Ectodermal cell (in vitro differentiated cells): ENCODE results near the gene RNF128.
"Not testable (repeated sequence)": the region's sequence is repeated elsewhere in the genome, so short reads cannot be mapped to it uniquely, and the experiment has no call there.

Experiments
- H3K27ac ChIP-seq: 2 replicates; pipeline ENCODE4 v1.7.0; 2013; ENCODE audit warnings: mild to moderate bottlenecking, low read depth, low read length; ENCODE audit not compliant: insufficient read depth, poor library complexity, severe bottlenecking
- H3K27me3 ChIP-seq: 2 replicates; pipeline ENCODE4 v1.7.0; 2013; ENCODE audit warnings: mild to moderate bottlenecking, low read length; ENCODE audit not compliant: insufficient read depth, control insufficient read depth, poor library complexity, severe bottlenecking
- H3K36me3 ChIP-seq: one replicate; pipeline ENCODE4 v1.7.0; 2013; ENCODE audit warnings: low read length; ENCODE audit not compliant: control insufficient read depth, insufficient read depth
- H3K4me1 ChIP-seq: one replicate; pipeline ENCODE4 v1.7.0; 2013; ENCODE audit warnings: low read length; ENCODE audit not compliant: control insufficient read depth, insufficient read depth
- H3K4me3 ChIP-seq: 2 replicates; pipeline ENCODE4 v1.7.0; 2013; ENCODE audit warnings: low read depth, low read length, control low read depth; ENCODE audit not compliant: insufficient read depth
- H3K9me3 ChIP-seq: 2 replicates; pipeline ENCODE4 v1.7.0; 2013; ENCODE audit warnings: mild to moderate bottlenecking, low read length, moderate library complexity; ENCODE audit not compliant: control insufficient read depth
- WGBS, 2 experiments: methylation state at CpG; one replicate each; pipeline ENCODE4 v1.1.7; 2013; ENCODE audit warnings: missing lambda C conversion rate in 2 of 2; 5-methylcytosine and 5-hydroxymethylcytosine counted together

The RNF128 gene

DNA sequence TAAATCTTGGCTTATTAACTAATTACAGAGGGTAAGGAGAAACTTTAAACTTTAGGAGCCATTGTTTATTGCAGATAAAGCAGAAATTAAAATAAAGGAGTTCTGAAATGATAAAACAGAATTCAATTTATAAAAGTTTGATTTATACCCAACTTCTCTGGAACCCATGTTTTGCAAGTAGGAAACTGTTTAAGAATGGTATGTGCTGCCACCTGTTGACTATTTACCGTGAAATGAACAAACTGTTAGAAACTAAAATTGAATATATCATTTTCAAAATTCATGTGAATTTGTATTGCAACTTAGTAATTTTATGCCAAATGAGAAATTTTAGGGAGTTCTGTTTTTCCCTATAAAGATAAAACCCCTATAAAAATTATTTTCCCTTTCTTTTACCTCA is 65.0 kb downstream of the RNF128 start:
- no CpG with 5 or more reads among the region's 1 CpG for WGBS, 2 experiments
- Histone ChIP-seq H3K4me3 (no peak overlapping the region), H3K36me3 (no peaks in the 10 kb centered on the region), H3K9me3 (no peaks in the 10 kb centered on the region), H3K4me1 (no peaks in the 10 kb centered on the region), H3K27me3 (no peaks in the 10 kb centered on the region), H3K27ac (no peak overlapping the region)

DNA sequence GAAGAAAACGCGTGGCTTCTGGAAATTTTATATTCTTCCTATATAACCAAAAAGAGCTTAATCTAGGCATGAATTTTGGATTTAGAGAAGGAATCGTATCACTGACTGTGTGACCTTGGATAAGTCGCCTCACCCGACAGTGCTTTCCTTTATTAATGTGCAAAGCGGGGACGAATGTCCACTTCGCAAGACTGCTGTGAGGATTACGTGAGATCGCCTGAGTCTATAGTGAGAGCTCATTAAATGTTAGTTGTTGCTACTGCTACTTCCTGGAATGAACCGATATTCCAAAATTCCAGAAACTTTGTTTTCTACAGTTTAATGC is 75.5 kb downstream of the RNF128 start:
- Histone ChIP-seq H3K9me3 (no peaks in the 10 kb centered on the region), H3K27me3 (peaks cover 43% of the 10 kb centered on the region), H3K27ac (no peak overlapping the region), H3K4me3 (peak overlapping the region; percentile 49), H3K36me3 (no peaks in the 10 kb centered on the region), H3K4me1 (no peaks in the 10 kb centered on the region)
- 9% methylated on average over 9 of the region's 11 CpGs for WGBS, 2 experiments

DNA sequence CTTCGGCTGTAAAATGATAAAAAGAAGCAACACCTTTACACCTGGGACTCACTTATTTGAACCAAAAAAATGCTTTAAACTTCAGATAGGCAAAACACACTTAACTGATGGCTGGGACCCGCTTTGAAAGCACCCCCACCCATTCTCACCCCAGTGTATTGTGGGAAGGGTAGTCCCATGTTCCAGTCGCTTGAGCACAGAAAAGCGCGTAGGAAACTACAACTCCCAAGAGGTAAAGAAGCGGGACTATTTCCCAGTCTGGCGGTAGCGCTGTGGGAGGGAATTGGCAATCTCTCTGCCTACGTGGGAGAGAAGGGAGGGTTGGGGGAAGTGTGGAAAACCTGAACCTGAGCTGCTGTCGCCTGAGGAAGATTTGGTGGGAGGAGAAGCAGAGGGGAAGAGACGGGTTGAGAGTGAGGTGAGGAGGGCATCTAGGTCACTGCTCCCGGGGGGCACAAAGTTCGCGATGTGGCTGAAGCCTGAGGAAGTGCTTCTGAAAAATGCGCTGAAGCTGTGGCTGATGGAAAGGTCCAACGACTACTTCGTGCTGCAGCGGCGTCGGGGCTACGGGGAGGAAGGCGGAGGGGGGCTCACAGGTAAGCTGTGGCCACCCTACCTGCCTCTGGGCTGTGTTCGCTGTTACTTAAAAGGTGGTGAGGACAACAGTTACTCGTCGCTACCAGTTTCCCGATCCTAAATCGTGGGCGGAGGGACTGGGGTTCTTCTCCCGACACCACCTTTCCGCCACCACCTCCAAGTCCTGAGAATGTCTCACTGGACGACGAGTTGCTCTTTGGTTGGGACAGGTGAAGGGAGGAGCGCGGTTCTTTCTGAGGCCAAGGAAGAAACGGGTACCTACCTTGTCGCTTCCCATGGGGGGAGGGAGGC is 76.1 kb downstream of the RNF128 start, which contains the start of gene TBC1D8B:
Gene TBC1D8B, plus strand, starts transcription at position 286 of the 888 bp plus-strand sequence. Its CDS starts 181 bp downstream, at position 467.
- WGBS, 2 experiments = 0% methylated on average over 33 to 36 of the region's 36 CpGs
- Histone ChIP-seq H3K4me3 (peak within 1 kb of the TSS; percentile 49), H3K9me3 (no peaks in the 10 kb centered on the region), H3K36me3 (no peaks in the 10 kb centered on the region), H3K27ac (no peak within 1 kb of the TSS), H3K27me3 (peaks cover 43% of the 10 kb centered on the region), H3K4me1 (no peaks in the 10 kb centered on the region)

DNA sequence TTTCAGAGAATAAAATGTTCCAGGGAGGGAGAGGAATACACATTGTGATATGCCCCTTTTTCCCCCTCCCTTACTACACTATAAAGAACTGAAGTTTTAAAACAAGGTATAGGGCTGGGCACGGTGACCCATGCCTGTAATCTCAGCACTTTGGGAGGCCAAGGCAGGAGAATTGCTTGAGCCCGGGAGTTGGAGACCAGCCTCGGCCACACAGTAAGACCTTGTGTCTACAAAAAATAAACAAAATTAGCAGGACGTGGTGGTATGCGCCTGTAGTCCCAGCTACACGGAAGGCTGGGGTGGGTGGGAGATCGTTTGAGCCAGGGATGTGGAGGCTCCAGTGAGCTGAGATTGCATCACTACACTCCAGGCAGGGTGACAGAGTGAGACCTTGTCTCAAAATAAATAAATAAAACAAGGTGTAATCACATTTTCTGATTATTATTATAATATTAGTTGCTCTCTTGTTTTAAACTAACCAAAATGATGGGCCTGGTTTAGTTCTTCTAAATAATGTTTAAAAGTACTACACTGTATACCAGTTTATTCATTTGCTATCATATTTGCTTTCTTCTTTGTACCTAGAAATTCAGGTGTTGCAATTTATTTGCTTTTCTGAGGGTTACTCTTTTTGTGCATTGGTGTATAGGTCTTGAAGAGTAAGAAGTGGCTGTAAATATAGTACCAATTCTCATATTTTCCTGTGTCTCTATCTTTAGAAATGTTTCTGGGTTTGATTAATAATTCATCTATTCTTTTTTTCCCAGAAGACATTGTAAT is 84.8 kb downstream of the RNF128 start:
- H3K4me3 ChIP-seq = no peak overlapping the region
- WGBS, 2 experiments = 88 to 90% methylated on average over 7 of the region's 7 CpGs
- no peaks in the 10 kb centered on the region for H3K4me1 ChIP-seq
- H3K27ac ChIP-seq = no peak overlapping the region
- H3K27me3 ChIP-seq = no peaks in the 10 kb centered on the region
- H3K9me3 ChIP-seq = no peaks in the 10 kb centered on the region
- no peaks in the 10 kb centered on the region for H3K36me3 ChIP-seq

DNA sequence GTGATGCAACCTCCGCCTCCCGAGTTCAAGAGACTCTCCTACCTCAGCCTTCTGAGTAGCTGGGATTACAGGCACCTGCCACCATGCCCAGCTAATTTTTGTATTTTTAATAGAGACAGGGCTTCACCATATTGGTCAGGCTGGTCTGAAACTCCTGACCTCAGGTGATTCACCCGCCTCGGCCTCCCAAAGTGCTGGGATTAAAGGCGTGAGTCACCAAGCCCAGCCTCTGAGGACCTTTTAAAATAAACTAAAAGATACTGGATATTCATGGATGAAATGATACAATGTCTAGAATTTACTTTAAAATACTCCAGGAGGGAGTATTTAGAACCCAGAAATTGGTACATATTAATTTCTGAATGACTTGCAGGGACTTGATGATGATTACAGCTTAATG is 86.4 kb downstream of the RNF128 start:
- H3K4me1 ChIP-seq, H3K36me3 ChIP-seq, H3K27ac ChIP-seq, H3K27me3 ChIP-seq, H3K9me3 ChIP-seq, H3K4me3 ChIP-seq: not testable (repeated sequence)
- WGBS, 2 experiments = 78 to 95% methylated on average over 5 of the region's 5 CpGs

- not testable (repeated sequence) for H3K27me3 ChIP-seq, H3K4me3 ChIP-seq, H3K27ac ChIP-seq, H3K9me3 ChIP-seq, H3K36me3 ChIP-seq, H3K4me1 ChIP-seq
- WGBS, 2 experiments = 100% methylated on average over 2 of the region's 3 CpGs; no CpG with 5 or more reads in 1 of the 2 experiments
Measured at GRCh38 chrX:106814093-106814492, 87.6 kb downstream of the RNF128 start.
